GM23338 (cell line): ENCODE data around the gene PPP1R9B. TPM values are rescaled to one million over a fixed set of nuclear protein-coding genes. Genes with fewer than 3 reads are reported as not detected.

Source experiments
- CREB1 ChIP-seq: fragments of 250-450 bp; sonication (Bioruptor Pico); IDR thresholded peaks from 2 replicates; pipeline ENCODE4 v1.5.0; 2020; ENCODE audit warnings: low read depth, mild to moderate bottlenecking, moderate library complexity
- EZH2 ChIP-seq: fragments of 200-600 bp; sonication (generic); IDR thresholded peaks from one replicate; pipeline ENCODE4 v1.8.0; 2017; ENCODE audit warnings: antibody characterized with exemption, mild to moderate bottlenecking, low read depth; ENCODE audit not compliant: unreplicated experiment
- JUNB ChIP-seq: IDR thresholded peaks from one replicate; pipeline ENCODE4 v1.6.1; 2016; ENCODE audit warnings: antibody characterized with exemption; ENCODE audit not compliant: unreplicated experiment
- ZNF331 ChIP-seq: fragments of 250-450 bp; sonication (Bioruptor Pico); IDR thresholded peaks from 2 replicates; pipeline ENCODE4 v1.5.0; 2020; ENCODE audit warnings: low read depth, mild to moderate bottlenecking, moderate library complexity
- polyA plus RNA-seq: library from polyadenylated mRNA; unstranded; fragments of >200 nt; fragmentation: Nextera tagmentation; extraction: Ambion mirVana; gene quantifications from 2 replicates; pipeline ENCODE4 v1.2.1, GENCODE V29; 2016
- total RNA-seq: library from RNA; depleted of rRNA; stranded (reverse); fragments of >200 nt; shearing (Covaris generic); gene quantifications from 2 replicates; pipeline ENCODE4 v1.2.3, GENCODE V29; 2014
- TF ChIP-seq, protein P1 (sequence below): fragments of 250-450 bp; sonication (Bioruptor Pico); IDR thresholded peaks from 2 replicates; pipeline ENCODE4 v1.5.0; 2020; ENCODE audit warnings: mild to moderate bottlenecking, moderate library complexity
- TF ChIP-seq, protein P2 (sequence below): IDR thresholded peaks from one replicate; pipeline ENCODE4 v1.6.1; 2018; ENCODE audit warnings: antibody characterized with exemption; ENCODE audit not compliant: unreplicated experiment

The PPP1R9B gene
- total and polyA plus RNA-seq, 2 experiments from 2014 or later, result 2.1 to 10.5 TPM

DNA sequence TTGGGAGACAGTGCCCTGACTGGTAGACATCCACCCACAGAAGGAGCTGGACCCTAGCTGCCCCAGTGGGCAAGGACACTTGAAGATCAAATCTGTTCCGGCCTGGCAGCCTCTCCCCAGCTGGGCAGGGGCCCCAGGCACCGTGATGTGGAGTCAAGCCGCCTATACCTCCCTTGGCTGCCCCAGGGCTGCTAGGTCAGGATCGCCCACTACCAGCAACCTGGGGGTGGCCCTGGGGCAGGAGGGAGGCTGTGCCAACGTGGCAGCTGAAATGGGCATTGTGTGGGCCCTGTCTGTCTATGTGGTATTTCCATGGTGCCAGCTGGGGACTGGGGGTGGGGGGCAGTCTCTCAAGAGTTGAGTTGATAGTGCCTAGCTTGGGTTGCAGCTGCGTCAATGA lies 54.4 kb downstream of the PPP1R9B start (continued):
- TF ChIP-seq, protein P1, sequence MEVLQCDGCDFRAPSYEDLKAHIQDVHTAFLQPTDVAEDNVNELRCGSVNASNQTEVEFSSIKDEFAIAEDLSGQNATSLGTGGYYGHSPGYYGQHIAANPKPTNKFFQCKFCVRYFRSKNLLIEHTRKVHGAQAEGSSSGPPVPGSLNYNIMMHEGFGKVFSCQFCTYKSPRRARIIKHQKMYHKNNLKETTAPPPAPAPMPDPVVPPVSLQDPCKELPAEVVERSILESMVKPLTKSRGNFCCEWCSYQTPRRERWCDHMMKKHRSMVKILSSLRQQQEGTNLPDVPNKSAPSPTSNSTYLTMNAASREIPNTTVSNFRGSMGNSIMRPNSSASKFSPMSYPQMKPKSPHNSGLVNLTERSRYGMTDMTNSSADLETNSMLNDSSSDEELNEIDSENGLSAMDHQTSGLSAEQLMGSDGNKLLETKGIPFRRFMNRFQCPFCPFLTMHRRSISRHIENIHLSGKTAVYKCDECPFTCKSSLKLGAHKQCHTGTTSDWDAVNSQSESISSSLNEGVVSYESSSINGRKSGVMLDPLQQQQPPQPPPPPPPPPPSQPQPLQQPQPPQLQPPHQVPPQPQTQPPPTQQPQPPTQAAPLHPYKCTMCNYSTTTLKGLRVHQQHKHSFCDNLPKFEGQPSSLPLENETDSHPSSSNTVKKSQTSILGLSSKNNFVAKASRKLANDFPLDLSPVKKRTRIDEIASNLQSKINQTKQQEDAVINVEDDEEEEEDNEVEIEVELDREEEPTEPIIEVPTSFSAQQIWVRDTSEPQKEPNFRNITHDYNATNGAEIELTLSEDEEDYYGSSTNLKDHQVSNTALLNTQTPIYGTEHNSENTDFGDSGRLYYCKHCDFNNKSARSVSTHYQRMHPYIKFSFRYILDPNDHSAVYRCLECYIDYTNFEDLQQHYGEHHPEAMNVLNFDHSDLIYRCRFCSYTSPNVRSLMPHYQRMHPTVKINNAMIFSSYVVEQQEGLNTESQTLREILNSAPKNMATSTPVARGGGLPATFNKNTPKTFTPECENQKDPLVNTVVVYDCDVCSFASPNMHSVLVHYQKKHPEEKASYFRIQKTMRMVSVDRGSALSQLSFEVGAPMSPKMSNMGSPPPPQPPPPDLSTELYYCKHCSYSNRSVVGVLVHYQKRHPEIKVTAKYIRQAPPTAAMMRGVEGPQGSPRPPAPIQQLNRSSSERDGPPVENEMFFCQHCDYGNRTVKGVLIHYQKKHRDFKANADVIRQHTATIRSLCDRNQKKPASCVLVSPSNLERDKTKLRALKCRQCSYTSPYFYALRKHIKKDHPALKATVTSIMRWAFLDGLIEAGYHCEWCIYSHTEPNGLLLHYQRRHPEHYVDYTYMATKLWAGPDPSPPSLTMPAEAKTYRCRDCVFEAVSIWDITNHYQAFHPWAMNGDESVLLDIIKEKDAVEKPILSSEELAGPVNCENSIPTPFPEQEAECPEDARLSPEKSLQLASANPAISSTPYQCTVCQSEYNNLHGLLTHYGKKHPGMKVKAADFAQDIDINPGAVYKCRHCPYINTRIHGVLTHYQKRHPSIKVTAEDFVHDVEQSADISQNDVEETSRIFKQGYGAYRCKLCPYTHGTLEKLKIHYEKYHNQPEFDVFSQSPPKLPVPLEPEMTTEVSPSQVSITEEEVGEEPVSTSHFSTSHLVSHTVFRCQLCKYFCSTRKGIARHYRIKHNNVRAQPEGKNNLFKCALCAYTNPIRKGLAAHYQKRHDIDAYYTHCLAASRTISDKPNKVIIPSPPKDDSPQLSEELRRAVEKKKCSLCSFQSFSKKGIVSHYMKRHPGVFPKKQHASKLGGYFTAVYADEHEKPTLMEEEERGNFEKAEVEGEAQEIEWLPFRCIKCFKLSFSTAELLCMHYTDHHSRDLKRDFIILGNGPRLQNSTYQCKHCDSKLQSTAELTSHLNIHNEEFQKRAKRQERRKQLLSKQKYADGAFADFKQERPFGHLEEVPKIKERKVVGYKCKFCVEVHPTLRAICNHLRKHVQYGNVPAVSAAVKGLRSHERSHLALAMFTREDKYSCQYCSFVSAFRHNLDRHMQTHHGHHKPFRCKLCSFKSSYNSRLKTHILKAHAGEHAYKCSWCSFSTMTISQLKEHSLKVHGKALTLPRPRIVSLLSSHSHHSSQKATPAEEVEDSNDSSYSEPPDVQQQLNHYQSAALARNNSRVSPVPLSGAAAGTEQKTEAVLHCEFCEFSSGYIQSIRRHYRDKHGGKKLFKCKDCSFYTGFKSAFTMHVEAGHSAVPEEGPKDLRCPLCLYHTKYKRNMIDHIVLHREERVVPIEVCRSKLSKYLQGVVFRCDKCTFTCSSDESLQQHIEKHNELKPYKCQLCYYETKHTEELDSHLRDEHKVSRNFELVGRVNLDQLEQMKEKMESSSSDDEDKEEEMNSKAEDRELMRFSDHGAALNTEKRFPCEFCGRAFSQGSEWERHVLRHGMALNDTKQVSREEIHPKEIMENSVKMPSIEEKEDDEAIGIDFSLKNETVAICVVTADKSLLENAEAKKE (CRISPR knock-in tag), result no peak
- TF ChIP-seq ZNF331 (CRISPR knock-in tag), result no peak
- TF ChIP-seq, protein P2, sequence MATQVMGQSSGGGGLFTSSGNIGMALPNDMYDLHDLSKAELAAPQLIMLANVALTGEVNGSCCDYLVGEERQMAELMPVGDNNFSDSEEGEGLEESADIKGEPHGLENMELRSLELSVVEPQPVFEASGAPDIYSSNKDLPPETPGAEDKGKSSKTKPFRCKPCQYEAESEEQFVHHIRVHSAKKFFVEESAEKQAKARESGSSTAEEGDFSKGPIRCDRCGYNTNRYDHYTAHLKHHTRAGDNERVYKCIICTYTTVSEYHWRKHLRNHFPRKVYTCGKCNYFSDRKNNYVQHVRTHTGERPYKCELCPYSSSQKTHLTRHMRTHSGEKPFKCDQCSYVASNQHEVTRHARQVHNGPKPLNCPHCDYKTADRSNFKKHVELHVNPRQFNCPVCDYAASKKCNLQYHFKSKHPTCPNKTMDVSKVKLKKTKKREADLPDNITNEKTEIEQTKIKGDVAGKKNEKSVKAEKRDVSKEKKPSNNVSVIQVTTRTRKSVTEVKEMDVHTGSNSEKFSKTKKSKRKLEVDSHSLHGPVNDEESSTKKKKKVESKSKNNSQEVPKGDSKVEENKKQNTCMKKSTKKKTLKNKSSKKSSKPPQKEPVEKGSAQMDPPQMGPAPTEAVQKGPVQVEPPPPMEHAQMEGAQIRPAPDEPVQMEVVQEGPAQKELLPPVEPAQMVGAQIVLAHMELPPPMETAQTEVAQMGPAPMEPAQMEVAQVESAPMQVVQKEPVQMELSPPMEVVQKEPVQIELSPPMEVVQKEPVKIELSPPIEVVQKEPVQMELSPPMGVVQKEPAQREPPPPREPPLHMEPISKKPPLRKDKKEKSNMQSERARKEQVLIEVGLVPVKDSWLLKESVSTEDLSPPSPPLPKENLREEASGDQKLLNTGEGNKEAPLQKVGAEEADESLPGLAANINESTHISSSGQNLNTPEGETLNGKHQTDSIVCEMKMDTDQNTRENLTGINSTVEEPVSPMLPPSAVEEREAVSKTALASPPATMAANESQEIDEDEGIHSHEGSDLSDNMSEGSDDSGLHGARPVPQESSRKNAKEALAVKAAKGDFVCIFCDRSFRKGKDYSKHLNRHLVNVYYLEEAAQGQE, result no peak
- no peak for TF ChIP-seq EZH2
- no peak for TF ChIP-seq JUNB
- no peak for TF ChIP-seq CREB1 (CRISPR knock-in tag)
